Left forelimb (tissue), 1 donor: ENCODE measurements around the gene FANCG.
A peak's percentile ranks its signal among the peaks of the same experiment; 100 is the strongest.

Experiments
- DNase-seq: peaks from one replicate; pipeline ENCODE4 v3.0.0-alpha.2; 2018; ENCODE audit warnings: low spot score

FANCG gene

DNA sequence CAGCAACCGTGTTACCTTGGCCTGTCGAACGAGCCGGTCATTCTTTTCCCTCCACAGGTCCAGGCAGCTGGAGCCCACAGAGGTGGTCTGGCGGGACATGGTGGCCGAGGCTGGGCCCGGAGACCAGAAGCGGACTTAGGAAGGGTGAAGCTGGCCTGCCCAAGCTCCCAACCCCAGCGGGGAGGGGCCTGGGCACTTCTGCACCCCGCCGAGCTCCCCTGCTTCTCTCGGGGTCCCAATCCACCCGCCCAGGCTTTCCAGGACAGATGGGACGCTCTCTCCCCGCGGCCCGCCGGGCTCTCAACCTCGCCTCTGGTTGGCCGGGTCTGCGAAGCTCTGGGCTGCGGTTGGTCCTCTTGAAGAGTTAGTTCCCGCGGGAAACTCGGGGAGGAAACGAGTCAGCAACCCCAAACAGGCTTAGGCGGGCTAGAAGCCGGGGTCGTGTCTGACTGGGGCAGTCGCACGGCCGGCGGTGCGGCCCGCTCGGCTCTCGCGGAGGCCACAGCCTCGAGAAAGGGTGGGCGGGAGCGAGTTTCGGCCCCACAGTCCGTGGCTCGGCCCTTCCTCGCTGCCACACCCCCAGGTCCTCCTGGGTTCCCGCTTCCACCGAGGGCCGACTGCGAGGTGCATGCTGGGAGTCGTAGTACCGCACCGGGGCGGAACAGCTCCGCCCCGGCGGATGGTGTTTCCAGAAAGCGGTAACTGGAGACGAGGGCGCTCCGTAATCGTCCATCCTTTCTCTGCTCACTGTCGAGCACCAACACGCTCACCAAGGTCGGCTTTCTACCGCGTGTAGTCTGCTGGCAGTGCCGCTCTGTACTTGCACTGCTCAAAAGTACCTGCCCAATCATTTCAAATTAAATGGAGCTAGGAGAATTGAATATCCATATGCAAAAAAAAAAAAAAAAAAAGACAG is at the start of gene FANCG:
FANCG (minus strand) TSS at position 517 of the 916 bp plus-strand sequence; CDS start at position 99, 418 bp downstream.
- peak; percentile 95 for DNase-seq

DNA sequence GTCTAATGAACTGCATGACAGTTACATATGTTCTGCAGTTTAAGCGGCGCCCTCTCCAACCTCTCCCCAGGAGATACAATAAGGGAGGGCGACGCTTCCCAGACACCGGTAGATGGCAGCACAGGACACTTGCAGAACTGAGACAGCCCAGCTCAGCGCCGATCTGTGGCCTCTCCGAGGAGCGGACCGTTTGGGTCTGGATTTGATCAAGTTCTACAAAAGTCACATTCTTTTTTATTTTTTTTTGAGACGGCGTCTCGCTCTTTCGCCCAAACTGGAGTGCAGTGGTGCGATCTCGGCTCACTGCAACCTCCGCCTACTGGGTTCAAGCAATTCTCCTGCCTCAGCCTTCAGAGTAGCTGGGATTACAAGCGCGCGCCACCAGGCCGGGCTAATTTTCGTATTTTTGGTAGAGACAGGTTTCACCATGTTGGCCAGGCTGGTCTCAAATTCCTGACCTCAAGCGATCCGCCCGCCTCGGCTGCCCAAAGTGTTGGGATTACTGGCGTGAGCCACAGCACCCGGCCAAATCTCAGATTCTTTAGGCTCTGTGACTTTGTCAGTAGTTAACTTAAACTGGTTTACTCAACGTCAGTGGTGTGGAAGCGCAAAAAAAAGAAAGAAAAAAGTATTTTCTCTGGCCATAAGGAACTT is 37.3 kb upstream of the FANCG start:
- DNase-seq: peak; percentile 85

GRCh38 chr9:35116539-35116897 is 36.8 kb upstream of the FANCG start:
- no peak for DNase-seq

- DNase-seq: peak; percentile 99
Observed at GRCh38 chr9:35115680-35116538, 36.2 kb upstream of the FANCG start, which contains the start of gene ATOSB. Gene ATOSB (minus strand): TSS chr9:35115862. CDS start chr9:35108274, 7,588 bp downstream.

GRCh38 chr9:35114840-35115628 is 35.3 kb upstream of the FANCG start:
- DNase-seq: peak; percentile 69

DNA sequence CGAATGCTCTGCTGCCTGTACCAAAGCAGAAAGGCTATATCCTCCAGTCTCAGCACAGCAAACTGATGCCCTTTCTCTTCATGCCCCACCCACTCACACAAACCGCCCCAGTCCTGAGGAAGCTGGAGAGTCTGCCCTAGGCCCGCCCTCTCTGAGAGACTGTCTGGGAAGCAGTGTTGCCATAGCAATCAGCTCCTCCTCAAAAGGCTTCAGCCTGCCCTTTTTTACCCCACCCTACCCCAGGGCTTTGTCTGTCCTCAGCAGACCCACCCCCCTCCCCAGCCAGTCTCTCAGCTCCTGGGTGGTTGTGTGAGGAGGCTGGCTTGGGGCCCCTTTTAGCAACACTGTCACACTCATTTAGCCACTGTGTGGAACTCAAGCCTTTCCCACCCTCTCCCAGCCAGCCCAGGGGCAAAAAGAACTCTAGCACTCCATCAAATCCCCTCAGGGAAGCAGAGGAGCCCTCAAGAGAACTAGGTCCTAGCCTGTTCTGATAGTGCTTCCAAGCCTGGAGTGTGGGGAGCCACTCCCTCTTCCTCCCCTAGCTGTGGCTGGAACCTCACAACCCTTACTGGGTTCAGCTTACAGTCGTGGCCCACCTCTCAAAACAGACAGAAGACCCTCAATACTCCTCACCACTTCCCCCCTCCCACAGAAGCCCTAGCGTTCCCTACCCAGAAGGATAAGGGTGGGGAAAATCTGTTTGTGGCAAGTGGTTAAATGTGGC is 34.5 kb upstream of the FANCG start:
- peak; percentile 82 for DNase-seq

DNA sequence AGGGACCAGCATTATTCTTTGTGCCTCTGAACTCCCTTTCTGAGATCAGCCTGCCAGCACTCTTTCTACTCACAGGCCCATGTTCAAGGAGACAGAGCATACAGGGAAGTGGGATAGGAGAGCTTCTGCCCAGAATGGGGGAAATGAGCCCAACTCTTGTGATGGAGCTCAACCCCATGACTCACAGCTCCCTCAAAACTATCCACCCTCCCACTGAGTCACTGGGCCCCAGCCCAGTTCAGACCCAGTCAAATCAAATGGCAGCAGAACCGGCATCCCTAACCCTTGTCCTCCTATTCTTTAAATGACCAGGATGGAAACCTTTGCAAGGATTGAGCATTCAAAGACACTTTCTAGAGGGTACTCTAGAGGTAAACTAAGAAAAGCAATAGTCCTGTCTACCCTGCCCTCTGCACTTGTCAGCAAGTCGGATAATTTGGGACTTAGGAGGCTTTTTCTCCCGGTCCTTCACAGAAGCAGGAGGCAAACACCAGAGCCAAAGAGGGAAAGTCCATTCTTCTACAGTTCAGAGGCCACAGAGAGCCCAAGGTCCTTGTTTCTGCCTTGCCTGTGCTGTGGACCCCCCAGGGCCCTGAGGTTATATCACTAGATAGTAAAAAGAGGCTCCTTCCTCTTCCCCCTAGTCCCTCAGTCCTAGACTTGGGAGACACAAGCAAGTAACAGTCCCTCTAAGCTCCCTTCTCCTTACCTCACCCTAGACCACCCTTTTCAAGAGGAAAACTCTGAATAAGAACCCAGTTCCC is 32.7 kb upstream of the FANCG start:
- DNase-seq: peak; percentile 57

DNA sequence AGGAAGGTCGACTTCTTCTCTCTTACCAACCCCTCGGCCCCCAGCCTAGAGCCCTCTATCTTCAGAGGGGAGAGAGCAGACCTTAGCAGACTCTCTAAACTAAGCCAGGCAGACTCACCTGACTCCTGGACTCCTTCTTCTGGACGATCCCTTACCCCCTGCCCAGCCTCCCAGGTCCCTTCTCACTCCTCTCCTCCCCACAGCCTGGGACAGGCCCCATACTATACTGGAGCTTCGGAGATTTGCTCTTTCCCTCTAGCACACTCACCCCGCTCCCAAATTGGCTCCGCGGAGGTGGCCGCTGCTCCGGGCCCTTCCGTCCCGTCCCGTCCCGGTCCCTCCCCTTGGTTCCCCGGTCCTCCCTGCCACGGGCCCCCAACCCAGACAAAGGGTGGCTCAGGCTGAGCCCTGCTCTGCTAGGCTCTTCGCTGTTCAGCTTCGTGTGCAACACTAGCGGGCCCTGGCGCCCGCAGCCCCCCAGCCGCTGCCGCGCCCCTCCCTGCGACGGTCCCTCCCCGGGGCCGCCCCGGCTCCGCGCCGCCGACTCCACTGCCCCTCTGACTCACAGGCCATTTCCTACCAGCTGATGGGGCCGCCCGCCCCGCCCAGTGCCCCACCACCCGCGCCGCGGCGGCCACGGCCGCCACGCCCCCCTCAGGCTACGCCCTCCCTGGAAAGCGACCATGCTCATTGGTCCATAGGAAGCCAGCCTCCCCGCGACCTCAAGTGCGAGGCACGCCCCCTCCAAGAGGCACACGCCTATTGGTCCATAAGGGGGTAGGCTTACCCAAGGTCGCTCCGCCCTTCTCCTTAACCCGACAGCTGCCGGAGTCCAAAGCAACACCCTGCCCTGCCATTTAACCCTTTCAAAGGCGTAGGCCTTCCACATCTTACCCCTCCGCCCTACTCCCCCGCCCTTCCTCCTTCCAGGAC is 31.5 kb upstream of the FANCG start:
- peak; percentile 97 for DNase-seq

GRCh38 chr9:35110327-35110761 is 30.6 kb upstream of the FANCG start:
- DNase-seq: peak; percentile 69

GRCh38 chr9:35108946-35109575 is 29.3 kb upstream of the FANCG start:
- DNase-seq: peak; percentile 36

GRCh38 chr9:35108461-35108860 is 28.7 kb upstream of the FANCG start:
- DNase-seq: peak; percentile 6

DNA sequence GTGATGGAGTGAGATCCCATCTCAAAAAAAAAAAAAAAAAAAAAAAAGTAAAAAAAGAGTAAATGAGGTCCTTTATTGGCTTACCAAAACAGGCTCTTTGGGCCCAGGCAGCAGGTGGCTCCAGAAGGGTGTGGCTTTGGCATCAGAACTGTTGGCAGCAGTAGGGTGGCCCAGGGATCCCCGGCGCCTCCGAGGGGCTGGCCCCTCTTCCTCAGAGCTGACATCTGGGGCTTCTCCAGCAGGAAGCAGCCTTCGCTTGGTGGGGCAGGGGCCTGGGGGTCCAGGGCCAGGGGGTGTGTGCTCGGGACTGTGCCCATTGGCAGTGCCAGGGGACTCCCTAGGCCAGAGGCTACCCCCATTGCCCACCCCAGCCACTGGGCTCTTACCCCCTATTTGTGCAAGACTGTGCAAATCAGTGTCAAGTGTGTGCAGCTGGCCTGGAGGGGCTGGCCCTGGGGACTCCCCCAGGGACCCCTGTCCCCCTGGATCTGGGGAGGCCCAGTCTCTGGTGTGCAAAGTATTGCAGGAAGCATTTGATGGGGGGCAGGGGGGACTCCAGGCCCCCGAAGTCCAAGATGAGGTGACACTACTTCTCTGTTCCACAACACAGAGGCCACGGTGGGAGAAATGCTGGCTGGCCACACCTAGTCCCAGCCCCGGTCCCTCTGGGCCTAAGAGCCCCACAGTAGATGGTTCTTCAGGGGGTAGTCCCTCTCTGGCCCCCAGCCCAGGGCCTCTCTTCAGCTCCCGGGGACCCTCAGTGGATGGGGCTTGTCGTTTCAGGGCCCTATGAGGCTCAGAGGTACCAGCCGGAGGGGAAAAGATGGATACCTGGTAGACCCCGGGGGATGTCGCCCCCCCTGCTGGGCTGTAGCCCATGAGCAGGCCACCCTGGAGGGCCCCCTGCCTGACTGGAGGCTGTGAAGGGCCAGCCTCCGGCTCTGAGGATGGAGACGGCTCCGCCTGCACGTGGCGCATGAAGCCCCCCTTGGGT is 27.9 kb upstream of the FANCG start:
- DNase-seq: peak; percentile 62

- no peak for DNase-seq
Observed at GRCh38 chr9:35106343-35106730, 26.6 kb upstream of the FANCG start.

- DNase-seq: peak; percentile 61
Observed at GRCh38 chr9:35105571-35106342, 26.0 kb upstream of the FANCG start.

- peak; percentile 41 for DNase-seq
Observed at GRCh38 chr9:35105126-35105525, 25.4 kb upstream of the FANCG start.

DNA sequence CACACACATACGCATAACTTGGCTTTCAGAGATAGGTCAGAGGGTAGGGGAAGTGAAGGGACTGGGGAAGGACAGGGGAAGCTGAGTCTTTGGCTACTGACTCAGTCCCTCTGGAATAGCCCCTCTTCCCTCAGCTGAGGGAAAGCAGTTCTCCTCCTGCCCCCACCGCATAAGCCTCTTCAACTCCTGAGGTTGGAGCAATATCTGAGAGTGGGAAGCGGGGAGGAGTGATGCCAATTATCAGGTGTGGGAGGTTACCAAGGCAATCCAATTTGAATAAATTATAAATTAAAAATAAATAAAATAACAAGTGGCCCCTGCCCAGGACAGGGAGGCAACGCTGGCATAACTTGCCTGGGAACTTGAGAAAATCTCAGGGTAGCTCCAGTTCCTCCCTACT is 24.8 kb upstream of the FANCG start:
- no peak for DNase-seq
